C4-2B (cell line): ENCODE results near the gene TNFRSF19.

Experiments
- H3K27ac ChIP-seq: fragments of 450-650 bp; 2 replicates; pipeline ENCODE4 v1.5.1; 2017
- ZFX ChIP-seq: fragments of 450-650 bp; IDR thresholded peaks from 2 replicates; pipeline ENCODE4 v1.6.1; 2017
- TF ChIP-seq, protein P1 (sequence below): fragments of 450-650 bp; conservative IDR thresholded peaks from 2 replicates; pipeline ENCODE4 v1.5.1; 2017; ENCODE audit warnings: mild to moderate bottlenecking

TNFRSF19 gene

DNA sequence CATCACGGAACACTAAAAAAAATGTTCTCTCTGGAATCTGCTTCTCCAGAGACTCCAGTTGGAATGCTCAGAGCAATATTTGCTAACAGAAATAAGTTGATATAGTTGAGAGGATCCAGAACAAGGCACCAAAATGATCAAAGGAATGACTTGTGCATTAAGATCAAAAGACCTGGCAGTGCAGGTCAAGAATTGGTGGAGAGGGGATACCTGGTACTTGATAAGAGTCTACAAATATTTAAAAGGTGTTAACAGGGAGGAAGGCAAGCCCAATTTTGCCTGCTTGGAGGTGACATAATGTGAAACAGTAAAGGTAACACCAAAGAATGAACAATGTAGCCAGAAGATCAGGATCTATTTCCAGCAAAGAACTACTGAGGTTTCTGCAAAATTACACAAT lies 20.0 kb upstream of the TNFRSF19 start:
- H3K27ac ChIP-seq = no peak overlapping the region
- no peak for TF ChIP-seq ZFX
- TF ChIP-seq, protein P1, sequence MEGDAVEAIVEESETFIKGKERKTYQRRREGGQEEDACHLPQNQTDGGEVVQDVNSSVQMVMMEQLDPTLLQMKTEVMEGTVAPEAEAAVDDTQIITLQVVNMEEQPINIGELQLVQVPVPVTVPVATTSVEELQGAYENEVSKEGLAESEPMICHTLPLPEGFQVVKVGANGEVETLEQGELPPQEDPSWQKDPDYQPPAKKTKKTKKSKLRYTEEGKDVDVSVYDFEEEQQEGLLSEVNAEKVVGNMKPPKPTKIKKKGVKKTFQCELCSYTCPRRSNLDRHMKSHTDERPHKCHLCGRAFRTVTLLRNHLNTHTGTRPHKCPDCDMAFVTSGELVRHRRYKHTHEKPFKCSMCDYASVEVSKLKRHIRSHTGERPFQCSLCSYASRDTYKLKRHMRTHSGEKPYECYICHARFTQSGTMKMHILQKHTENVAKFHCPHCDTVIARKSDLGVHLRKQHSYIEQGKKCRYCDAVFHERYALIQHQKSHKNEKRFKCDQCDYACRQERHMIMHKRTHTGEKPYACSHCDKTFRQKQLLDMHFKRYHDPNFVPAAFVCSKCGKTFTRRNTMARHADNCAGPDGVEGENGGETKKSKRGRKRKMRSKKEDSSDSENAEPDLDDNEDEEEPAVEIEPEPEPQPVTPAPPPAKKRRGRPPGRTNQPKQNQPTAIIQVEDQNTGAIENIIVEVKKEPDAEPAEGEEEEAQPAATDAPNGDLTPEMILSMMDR = no peak

- no peak overlapping the region for H3K27ac ChIP-seq
- no peak for TF ChIP-seq ZFX
- TF ChIP-seq, protein P1 = no peak
Observed at GRCh38 chr13:23551213-23552008, 18.8 kb upstream of the TNFRSF19 start.

GRCh38 chr13:23552171-23552570 lies 18.0 kb upstream of the TNFRSF19 start:
- no peak for TF ChIP-seq ZFX
- TF ChIP-seq, protein P1 = no peak
- no peak overlapping the region for H3K27ac ChIP-seq

- no peak for TF ChIP-seq ZFX
- TF ChIP-seq, protein P1 = no peak
Observed at GRCh38 chr13:23552661-23553060, 17.6 kb upstream of the TNFRSF19 start.

DNA sequence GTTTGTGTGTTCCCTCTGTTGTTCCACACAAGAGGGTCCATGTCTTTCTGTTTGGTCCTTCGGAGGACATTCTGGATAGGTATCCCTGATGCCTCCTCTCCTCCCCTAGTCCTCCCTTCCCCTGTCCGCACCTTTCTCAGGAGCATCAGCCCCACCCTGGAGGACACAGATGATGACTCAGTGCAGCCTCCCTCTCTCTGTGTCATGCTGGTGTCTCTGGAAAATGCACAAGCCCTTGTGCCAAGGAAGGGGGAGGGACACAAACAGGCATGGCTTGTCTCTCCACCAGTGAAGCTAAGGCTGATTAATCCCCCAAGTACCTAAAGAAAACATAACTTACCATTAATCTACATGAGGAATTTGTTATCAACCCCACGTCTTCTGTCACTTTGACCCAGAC lies 16.2 kb upstream of the TNFRSF19 start:
- H3K27ac ChIP-seq = no peak overlapping the region
- TF ChIP-seq ZFX = no peak
- TF ChIP-seq, protein P1 = no peak

More at GRCh38 chr13:23552661-23553060, 17.6 kb upstream of the TNFRSF19 start:
- no peak overlapping the region for H3K27ac ChIP-seq

DNA sequence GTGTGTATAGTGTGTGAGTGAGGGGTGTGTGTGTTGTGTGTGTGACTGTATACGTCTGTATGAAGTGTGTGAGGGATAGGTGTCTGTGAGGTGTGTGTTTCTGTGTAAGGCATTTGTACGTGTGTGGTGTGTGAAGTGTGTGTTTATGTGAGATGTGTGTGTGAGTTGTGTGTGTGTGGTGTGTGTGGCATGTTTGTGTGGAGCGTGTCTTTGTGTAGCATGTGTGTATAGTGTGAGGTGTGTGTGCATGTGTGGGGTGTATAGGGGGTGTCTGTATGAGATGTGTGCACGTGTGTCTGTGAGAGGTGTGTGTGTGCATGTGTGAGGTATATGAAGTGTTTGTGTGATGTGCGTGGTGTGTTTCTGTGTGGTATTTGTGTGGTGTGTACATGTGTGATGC lies 13.2 kb upstream of the TNFRSF19 start:
- TF ChIP-seq, protein P1 = no peak
- TF ChIP-seq ZFX = peak; percentile 10; the same call in 1 of the 2 replicates
- H3K27ac ChIP-seq = no peak overlapping the region

GRCh38 chr13:23557733-23558132 lies 12.5 kb upstream of the TNFRSF19 start:
- H3K27ac ChIP-seq = peak overlapping the region; percentile 49
- no peak for TF ChIP-seq ZFX
- TF ChIP-seq, protein P1 = no peak
